BJ (cell line): ENCODE measurements around the gene KLHL14. TPM values are rescaled to one million over a fixed set of nuclear protein-coding genes. Genes with fewer than 3 reads are reported as not detected.

Experiments used
- CTCF ChIA-PET: fragments of 350-600 bp; formaldehyde crosslinking; extraction: SDS; loops from one replicate; lab custom pipeline; 2021; ENCODE audit warnings: antibody characterized with exemption, inconsistent platforms; lab: Yijun Ruan, JAX
- POLR2A ChIA-PET: fragments of 300-600 bp; sonication (Branson Sonifier 250); formaldehyde crosslinking; extraction: SDS; loops from one replicate; lab custom pipeline; 2021; ENCODE audit warnings: antibody characterized with exemption; lab: Charles Lee
- DNase-seq: peaks from one replicate; pipeline ENCODE4 v3.0.0-alpha.2; 2011; ENCODE audit warnings: low read depth
- H3K27me3 ChIP-seq: 2 replicates; pipeline ENCODE4 v1.6.0; 2011; ENCODE audit warnings: low read length; ENCODE audit not compliant: control insufficient read depth, insufficient read depth
- H3K36me3 ChIP-seq: 2 replicates; pipeline ENCODE4 v1.5.1; 2011; ENCODE audit warnings: low read length; ENCODE audit not compliant: control insufficient read depth, insufficient read depth
- H3K4me3 ChIP-seq: 2 replicates; pipeline ENCODE4 v1.5.1; 2011; ENCODE audit warnings: low read depth, mild to moderate bottlenecking, control low read depth, low read length
- polyA plus RNA-seq: library from polyadenylated mRNA; depleted of rRNA; stranded (reverse); fragments of >200 nt; gene quantifications from 2 replicates; pipeline ENCODE4 v1.2.3, GENCODE V29; 2011
- TF ChIP-seq, protein P1 (sequence below): IDR thresholded peaks from 2 replicates; pipeline ENCODE4 v1.5.1; 2011; ENCODE audit warnings: low read depth, mild to moderate bottlenecking, control low read depth, inconsistent platforms, low read length, moderate library complexity; ENCODE audit not compliant: insufficient read depth

Gene KLHL14
- polyA plus RNA-seq, 1 experiment: not detected

DNA sequence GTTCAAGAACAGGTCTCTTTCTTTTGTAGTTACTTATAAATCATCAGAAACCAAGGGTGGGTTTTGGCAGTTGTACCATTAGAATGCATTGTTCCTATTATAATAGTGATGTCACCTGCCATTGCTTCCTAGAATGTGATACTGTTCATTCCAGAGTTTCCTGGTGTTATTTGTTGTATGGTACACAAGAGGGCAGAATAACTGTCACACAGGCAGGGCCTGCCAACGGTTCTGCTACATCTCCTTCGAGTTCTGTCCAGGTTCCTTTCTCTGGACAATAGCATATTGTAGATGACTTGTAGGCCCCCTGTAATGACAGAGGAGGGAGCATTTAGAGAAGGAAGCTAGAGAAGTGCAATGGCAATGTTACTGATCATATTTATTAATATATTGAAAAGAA is 98.3 kb downstream of the KLHL14 start:
- DNase-seq: no peak
- TF ChIP-seq, protein P1, sequence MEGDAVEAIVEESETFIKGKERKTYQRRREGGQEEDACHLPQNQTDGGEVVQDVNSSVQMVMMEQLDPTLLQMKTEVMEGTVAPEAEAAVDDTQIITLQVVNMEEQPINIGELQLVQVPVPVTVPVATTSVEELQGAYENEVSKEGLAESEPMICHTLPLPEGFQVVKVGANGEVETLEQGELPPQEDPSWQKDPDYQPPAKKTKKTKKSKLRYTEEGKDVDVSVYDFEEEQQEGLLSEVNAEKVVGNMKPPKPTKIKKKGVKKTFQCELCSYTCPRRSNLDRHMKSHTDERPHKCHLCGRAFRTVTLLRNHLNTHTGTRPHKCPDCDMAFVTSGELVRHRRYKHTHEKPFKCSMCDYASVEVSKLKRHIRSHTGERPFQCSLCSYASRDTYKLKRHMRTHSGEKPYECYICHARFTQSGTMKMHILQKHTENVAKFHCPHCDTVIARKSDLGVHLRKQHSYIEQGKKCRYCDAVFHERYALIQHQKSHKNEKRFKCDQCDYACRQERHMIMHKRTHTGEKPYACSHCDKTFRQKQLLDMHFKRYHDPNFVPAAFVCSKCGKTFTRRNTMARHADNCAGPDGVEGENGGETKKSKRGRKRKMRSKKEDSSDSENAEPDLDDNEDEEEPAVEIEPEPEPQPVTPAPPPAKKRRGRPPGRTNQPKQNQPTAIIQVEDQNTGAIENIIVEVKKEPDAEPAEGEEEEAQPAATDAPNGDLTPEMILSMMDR: no peak
- ChIA-PET POLR2A (no interaction called here), CTCF (interaction anchor here (0.6 to 1.0 kb wide), 2 partner anchors 13 to 82 kb away, joined by 3 read pairs; no protein-coding TSS in a partner anchor)
- Histone ChIP-seq H3K27me3 (no peaks in the 10 kb centered on the region), H3K4me3 (no peak overlapping the region), H3K36me3 (no peaks in the 10 kb centered on the region)

DNA sequence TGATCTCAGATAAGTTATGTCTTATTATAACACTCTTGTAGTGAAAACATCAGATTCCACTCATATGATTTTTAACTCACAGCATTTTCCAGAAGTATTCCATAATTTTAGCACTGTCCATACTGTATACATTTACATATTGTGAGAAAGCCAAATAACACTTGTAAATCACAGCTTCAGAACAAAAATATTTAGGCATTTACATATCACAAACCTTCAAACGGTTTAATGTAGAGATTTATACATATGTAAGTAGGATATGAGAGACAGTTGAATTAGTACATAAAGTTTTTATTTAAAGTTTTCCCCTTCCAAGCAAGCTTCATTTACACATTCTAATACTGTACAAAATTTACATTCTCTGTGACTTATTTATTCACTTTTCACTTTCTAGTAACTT is 100.4 kb downstream of the KLHL14 start:
- POLR2A ChIA-PET: no interaction called here
- Histone ChIP-seq H3K4me3 (no peak overlapping the region), H3K27me3 (no peaks in the 10 kb centered on the region), H3K36me3 (no peaks in the 10 kb centered on the region)
- CTCF ChIA-PET: no interaction called here
- no peak for DNase-seq
- TF ChIP-seq, protein P1: no peak

DNA sequence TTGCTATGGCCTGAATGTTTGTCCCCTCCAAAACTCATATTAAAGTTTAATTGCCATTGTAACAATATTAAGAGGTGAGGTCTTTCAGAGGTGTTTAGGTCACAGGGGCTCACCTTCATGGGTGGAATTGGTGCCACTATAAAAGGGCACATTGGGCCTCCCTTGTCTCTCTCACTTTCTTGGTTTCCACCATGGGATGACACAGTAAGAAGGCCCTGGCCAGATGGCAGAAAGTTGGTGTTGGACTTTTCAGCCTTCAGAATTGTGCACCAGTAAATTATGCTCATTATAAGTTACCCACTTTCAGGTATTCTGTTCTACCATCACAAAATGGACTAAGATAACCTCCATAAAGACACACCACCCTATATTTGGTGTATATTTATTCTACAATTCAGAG is 102.1 kb downstream of the KLHL14 start:
- no peak for DNase-seq
- TF ChIP-seq, protein P1: no peak
- H3K4me3 ChIP-seq: no peak overlapping the region
- H3K36me3 ChIP-seq: no peaks in the 10 kb centered on the region
- ChIA-PET POLR2A (no interaction called here), CTCF (no interaction called here)
- no peaks in the 10 kb centered on the region for H3K27me3 ChIP-seq

DNA sequence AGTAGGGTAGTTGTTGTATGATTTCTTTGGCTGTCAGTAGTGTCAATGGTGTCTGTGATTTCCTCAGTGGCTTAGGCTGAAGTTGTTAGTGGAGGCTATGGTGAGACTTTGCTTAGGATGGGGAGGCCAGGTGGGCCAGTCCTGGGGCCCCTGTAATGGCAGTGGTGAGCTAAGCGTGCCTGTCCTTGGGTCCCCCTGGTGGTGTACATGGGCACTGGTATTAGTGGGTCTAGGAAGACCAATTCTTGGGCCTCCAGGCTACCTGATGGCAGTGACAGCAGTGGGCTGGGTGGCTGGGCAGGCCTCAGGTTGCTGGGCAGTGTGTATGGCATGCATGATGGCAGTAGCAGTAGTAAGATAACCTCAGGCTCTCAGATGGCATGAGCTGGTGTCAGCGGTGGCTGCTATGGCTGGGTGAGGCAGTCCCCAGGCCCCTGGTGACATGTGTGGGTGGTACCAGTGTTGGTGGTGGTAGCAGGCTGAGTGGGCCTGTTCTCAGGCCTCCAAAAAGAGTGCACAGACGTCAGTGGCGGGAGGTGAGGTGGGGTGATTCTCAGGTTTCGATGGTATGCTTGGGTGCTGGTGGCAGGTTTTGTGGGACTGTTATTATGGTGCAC is 103.2 kb downstream of the KLHL14 start:
- no peak for DNase-seq
- Histone ChIP-seq H3K27me3 (no peaks in the 10 kb centered on the region), H3K36me3 (no peaks in the 10 kb centered on the region), H3K4me3 (no peak overlapping the region)
- POLR2A ChIA-PET: no interaction called here
- CTCF ChIA-PET: no interaction called here
- TF ChIP-seq, protein P1: no peak

DNA sequence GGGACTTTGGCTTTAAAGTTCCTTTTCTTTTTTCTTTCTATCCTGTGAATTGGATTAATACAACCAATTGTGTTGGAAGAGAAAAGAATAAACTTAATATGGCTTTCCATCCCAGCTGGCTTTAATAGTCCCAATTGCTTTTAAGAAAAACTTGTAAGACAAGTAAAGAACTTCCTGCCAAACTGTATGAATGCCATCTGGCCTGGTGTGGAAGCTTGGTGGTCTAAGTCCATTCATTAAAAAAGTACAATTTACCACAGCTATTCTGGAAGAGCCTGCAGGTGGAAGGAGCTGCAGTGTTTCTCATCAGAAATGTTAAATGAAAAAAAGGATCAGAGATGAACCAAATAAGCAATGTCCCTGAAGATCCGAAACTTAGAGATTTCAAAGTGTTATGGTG is 103.9 kb downstream of the KLHL14 start:
- Histone ChIP-seq H3K27me3 (no peaks in the 10 kb centered on the region), H3K4me3 (no peak overlapping the region), H3K36me3 (no peaks in the 10 kb centered on the region)
- no peak for DNase-seq
- POLR2A ChIA-PET: no interaction called here
- TF ChIP-seq, protein P1: no peak
- CTCF ChIA-PET: no interaction called here
